H1 (cell line): ENCODE measurements around the gene LYPD4. TPM values are rescaled to one million over a fixed set of nuclear protein-coding genes. Genes with fewer than 3 reads are reported as not detected.

Source experiments
- CHD1 ChIP-seq: IDR thresholded peaks from 2 replicates; pipeline ENCODE4 v1.6.1; 2012; ENCODE audit warnings: low read depth, low read length, improper control_type of control experiment
- FOSL1 ChIP-seq: IDR thresholded peaks from 2 replicates; pipeline ENCODE4 v1.6.1; 2011; ENCODE audit warnings: mild to moderate bottlenecking, low read depth, low read length, moderate library complexity; ENCODE audit not compliant: insufficient read depth
- MAFK ChIP-seq: IDR thresholded peaks from 2 replicates; pipeline ENCODE4 v1.6.1; 2012; ENCODE audit warnings: low read depth, mild to moderate bottlenecking, improper control_type of control experiment, low read length
- POLR2A ChIP-seq, 2 experiments: IDR thresholded peaks; 1 replicate in 1 of 2; 2 replicates in 1 of 2; pipeline ENCODE4 v1.6.1; 2011; ENCODE audit warnings: low read depth in 2 of 2, low read length in 2 of 2, mild to moderate bottlenecking in 2 of 2; ENCODE audit errors: control extremely low read depth in 1 of 2
- POLR2AphosphoS5 ChIP-seq: IDR thresholded peaks from 2 replicates; pipeline ENCODE4 v1.6.1; 2011; ENCODE audit warnings: low read depth, low read length
- SP1 ChIP-seq: IDR thresholded peaks from 2 replicates; pipeline ENCODE4 v1.6.1; 2011; ENCODE audit warnings: low read depth, low read length
- SUZ12 ChIP-seq: fragments of 200-600 bp; sonication (generic); IDR thresholded peaks from 2 replicates; pipeline ENCODE4 v1.6.1; 2012; ENCODE audit warnings: mild to moderate bottlenecking, inconsistent platforms, low read length, moderate library complexity, mixed read lengths
- TAF7 ChIP-seq: optimal IDR thresholded peaks from 2 replicates; pipeline ENCODE3; 2011; ENCODE audit warnings: low read depth, mild to moderate bottlenecking, inconsistent platforms, low read length, moderate library complexity, borderline replicate concordance
- polyA plus RNA-seq, 7 experiments: library from polyadenylated mRNA; depleted of rRNA in 3 of 7; stranded (reverse) in 5 of 7; unstranded in 2 of 7; fragments of >200 nt in 5 of 7; fragments of 200-250 nt in 2 of 7; gene quantifications; 1 replicate in 5 of 7; 2 replicates in 1 of 7; 4 replicates in 1 of 7; pipeline versions ENCODE4 v1.2.1 to v1.2.3, GENCODE V29; 2011 to 2013; ENCODE audit warnings: missing spikeins in 2 of 7, mixed read lengths in 2 of 7
- total RNA-seq: library from RNA; stranded (reverse); fragmentation: NEBNext Ultra II Directional; extraction: Animal tissue kit (Norgen Biotek cat#: 25700); gene quantifications from 2 replicates; pipeline ENCODE4 v1.2.1, GENCODE V29; 2021
- TF ChIP-seq, protein P1 (sequence below): fragments of 300-600 bp; sonication (generic); IDR thresholded peaks from 2 replicates; pipeline ENCODE4 v1.7.1; 2012; ENCODE audit warnings: low read length, moderate library complexity, mild to moderate bottlenecking, inconsistent platforms; ENCODE audit not compliant: insufficient replicate concordance
- TF ChIP-seq, protein P2 (sequence below): IDR thresholded peaks from 2 replicates; pipeline ENCODE4 v1.6.1; 2012; ENCODE audit warnings: inconsistent platforms

LYPD4 gene
- total and polyA plus RNA-seq, 2 of the 8 experiments (the other 6 are each of a cell fraction or from before 2014, with no cell fraction given): 0.06 TPM; not detected in 1

DNA sequence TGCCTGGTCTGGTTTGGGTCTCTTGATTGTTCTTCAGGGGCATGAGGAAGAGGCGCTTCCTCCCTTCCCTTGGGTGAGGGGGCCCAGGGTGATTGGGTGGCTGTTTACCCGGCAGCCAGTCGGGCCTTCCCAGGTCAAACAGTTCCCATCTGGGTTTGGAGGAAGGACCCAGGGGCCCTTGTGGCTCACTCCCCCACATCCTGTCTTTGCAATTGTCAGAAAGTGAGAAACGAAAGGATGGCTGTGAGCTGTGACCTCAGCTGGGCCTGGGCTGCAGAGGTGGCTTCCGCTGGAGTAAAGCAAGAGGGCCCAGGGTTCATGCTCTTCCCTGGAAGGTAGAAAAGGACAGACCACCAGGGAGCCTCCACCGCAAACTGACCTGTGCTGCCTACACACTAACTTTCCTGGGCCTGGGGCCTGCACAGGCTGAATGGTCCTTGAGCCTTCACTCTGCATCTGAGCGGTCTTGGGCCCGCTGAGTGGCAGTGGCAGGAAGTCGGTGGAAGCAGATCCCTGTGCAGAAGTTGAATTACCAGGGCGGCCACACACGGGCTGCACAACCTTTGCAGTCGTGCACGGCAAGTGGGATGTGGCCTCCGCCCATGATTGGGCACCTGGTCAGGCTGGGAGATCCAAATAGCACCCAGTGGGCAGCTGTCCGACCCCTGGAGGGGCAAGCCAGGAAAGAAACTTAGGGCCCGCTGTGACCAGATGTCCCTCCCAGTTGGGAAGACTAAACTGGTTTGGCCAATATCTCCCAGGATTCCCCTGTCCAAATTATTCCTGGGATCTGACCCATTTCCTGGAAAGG is 27.3 kb upstream of the LYPD4 start (continued):
- TF ChIP-seq, protein P1, sequence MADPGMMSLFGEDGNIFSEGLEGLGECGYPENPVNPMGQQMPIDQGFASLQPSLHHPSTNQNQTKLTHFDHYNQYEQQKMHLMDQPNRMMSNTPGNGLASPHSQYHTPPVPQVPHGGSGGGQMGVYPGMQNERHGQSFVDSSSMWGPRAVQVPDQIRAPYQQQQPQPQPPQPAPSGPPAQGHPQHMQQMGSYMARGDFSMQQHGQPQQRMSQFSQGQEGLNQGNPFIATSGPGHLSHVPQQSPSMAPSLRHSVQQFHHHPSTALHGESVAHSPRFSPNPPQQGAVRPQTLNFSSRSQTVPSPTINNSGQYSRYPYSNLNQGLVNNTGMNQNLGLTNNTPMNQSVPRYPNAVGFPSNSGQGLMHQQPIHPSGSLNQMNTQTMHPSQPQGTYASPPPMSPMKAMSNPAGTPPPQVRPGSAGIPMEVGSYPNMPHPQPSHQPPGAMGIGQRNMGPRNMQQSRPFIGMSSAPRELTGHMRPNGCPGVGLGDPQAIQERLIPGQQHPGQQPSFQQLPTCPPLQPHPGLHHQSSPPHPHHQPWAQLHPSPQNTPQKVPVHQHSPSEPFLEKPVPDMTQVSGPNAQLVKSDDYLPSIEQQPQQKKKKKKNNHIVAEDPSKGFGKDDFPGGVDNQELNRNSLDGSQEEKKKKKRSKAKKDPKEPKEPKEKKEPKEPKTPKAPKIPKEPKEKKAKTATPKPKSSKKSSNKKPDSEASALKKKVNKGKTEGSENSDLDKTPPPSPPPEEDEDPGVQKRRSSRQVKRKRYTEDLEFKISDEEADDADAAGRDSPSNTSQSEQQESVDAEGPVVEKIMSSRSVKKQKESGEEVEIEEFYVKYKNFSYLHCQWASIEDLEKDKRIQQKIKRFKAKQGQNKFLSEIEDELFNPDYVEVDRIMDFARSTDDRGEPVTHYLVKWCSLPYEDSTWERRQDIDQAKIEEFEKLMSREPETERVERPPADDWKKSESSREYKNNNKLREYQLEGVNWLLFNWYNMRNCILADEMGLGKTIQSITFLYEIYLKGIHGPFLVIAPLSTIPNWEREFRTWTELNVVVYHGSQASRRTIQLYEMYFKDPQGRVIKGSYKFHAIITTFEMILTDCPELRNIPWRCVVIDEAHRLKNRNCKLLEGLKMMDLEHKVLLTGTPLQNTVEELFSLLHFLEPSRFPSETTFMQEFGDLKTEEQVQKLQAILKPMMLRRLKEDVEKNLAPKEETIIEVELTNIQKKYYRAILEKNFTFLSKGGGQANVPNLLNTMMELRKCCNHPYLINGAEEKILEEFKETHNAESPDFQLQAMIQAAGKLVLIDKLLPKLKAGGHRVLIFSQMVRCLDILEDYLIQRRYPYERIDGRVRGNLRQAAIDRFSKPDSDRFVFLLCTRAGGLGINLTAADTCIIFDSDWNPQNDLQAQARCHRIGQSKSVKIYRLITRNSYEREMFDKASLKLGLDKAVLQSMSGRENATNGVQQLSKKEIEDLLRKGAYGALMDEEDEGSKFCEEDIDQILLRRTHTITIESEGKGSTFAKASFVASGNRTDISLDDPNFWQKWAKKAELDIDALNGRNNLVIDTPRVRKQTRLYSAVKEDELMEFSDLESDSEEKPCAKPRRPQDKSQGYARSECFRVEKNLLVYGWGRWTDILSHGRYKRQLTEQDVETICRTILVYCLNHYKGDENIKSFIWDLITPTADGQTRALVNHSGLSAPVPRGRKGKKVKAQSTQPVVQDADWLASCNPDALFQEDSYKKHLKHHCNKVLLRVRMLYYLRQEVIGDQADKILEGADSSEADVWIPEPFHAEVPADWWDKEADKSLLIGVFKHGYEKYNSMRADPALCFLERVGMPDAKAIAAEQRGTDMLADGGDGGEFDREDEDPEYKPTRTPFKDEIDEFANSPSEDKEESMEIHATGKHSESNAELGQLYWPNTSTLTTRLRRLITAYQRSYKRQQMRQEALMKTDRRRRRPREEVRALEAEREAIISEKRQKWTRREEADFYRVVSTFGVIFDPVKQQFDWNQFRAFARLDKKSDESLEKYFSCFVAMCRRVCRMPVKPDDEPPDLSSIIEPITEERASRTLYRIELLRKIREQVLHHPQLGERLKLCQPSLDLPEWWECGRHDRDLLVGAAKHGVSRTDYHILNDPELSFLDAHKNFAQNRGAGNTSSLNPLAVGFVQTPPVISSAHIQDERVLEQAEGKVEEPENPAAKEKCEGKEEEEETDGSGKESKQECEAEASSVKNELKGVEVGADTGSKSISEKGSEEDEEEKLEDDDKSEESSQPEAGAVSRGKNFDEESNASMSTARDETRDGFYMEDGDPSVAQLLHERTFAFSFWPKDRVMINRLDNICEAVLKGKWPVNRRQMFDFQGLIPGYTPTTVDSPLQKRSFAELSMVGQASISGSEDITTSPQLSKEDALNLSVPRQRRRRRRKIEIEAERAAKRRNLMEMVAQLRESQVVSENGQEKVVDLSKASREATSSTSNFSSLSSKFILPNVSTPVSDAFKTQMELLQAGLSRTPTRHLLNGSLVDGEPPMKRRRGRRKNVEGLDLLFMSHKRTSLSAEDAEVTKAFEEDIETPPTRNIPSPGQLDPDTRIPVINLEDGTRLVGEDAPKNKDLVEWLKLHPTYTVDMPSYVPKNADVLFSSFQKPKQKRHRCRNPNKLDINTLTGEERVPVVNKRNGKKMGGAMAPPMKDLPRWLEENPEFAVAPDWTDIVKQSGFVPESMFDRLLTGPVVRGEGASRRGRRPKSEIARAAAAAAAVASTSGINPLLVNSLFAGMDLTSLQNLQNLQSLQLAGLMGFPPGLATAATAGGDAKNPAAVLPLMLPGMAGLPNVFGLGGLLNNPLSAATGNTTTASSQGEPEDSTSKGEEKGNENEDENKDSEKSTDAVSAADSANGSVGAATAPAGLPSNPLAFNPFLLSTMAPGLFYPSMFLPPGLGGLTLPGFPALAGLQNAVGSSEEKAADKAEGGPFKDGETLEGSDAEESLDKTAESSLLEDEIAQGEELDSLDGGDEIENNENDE: no peak
- TF ChIP-seq FOSL1 (no peak), POLR2A (IDR thresholded peaks at IDR 0.05; ENCODE audit: control extremely low read depth in 1 of 2, low read depth in 2 of 2, low read length in 2 of 2) (peak in 1 of 2 experiments; percentile 88; a peak in 2 of 3 replicates), MAFK (no peak), SUZ12 (no peak), SP1 (no peak), TAF7 (no peak), CHD1 (no peak), POLR2AphosphoS5 (peak; percentile 90)
- TF ChIP-seq, protein P2, sequence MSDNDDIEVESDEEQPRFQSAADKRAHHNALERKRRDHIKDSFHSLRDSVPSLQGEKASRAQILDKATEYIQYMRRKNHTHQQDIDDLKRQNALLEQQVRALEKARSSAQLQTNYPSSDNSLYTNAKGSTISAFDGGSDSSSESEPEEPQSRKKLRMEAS: no peak
